K562 (cell line): ENCODE data around the gene GATB. TPM values are rescaled to one million over a fixed set of nuclear protein-coding genes. Genes with fewer than 3 reads are reported as not detected.

Experiments used
- KDM5B ChIP-seq: fragments of 200-600 bp; sonication (generic); IDR thresholded peaks from 2 replicates; pipeline ENCODE4 v1.6.1; 2012; ENCODE audit warnings: low read depth, mild to moderate bottlenecking, moderate library complexity, low read length, control low read depth, inconsistent platforms; ENCODE audit not compliant: insufficient replicate concordance
- PCBP2 ChIP-seq: fragments of 200-400 bp; formaldehyde crosslinking; IDR thresholded peaks from 2 replicates; pipeline ENCODE4 v1.6.1; 2018; ENCODE audit warnings: low read length, low read depth, mild to moderate bottlenecking, moderate library complexity; ENCODE audit not compliant: poor library complexity, severe bottlenecking
- POLR2AphosphoS5 ChIP-seq: IDR thresholded peaks from 2 replicates; pipeline ENCODE4 v1.6.1; 2011; ENCODE audit warnings: mild to moderate bottlenecking, low read depth, low read length, moderate library complexity; ENCODE audit not compliant: control insufficient read depth, insufficient read depth
- TBP ChIP-seq: optimal IDR thresholded peaks from 2 replicates; pipeline ENCODE3; 2011; ENCODE audit warnings: low read depth, low read length, improper control_type of control experiment
- TCF7L2 ChIP-seq: fragments of 150-350 bp; IDR thresholded peaks from 2 replicates; pipeline ENCODE4 v1.6.1; 2016; ENCODE audit warnings: low read depth, mild to moderate bottlenecking, low read length, moderate library complexity
- polyA plus RNA-seq, 8 experiments: library from polyadenylated mRNA; depleted of rRNA in 4 of 8; stranded (reverse) in 5 of 8; unstranded in 3 of 8; fragments of >200 nt; fragmentation: Nextera tagmentation in 2 of 8; fragmentation: Illumina TruSeq in 1 of 8; extraction: Ambion mirVana in 2 of 8; extraction: Trizol in 1 of 8; gene quantifications; 2 replicates each; pipeline versions ENCODE4 v1.2.1 to v1.2.3, GENCODE V29; 2011 to 2014; ENCODE audit warnings: inconsistent platforms in 1 of 8, missing spikeins in 1 of 8
- total RNA-seq, 7 experiments: library from RNA; depleted of rRNA in 6 of 7; stranded (reverse); fragments of >200 nt in 6 of 7; fragmentation: Illumina TruSeq in 2 of 7; extraction: Trizol in 2 of 7; gene quantifications; 2 replicates each; pipeline versions ENCODE4 v1.2.1 to v1.2.3, GENCODE V29; 2011 to 2021; ENCODE audit warnings: low replicate concordance in 1 of 7
- TF ChIP-seq, protein P1 (sequence below), 2 experiments: fragments of 450-650 bp; formaldehyde crosslinking in 1 of 2; IDR thresholded peaks; 2 replicates each; pipeline versions ENCODE4 v1.4.0 to v1.6.1; 2014 to 2020; ENCODE audit warnings: mild to moderate bottlenecking in 2 of 2, borderline replicate concordance in 1 of 2, low read depth in 1 of 2
- TF ChIP-seq, protein P2 (sequence below), 2 experiments: fragments of 450-650 bp in 1 of 2; sonication (generic) in 1 of 2; formaldehyde crosslinking in 1 of 2; IDR thresholded peaks; 2 replicates each; pipeline versions ENCODE4 v1.7.1 to v1.9.0; 2016 to 2022; ENCODE audit warnings: inconsistent platforms in 1 of 2, mild to moderate bottlenecking in 1 of 2, missing genetic modification reagents in 1 of 2

Gene GATB
- total and polyA plus RNA-seq, 9 of the 15 experiments (the other 6 are each of a cell fraction or from before 2014, with no cell fraction given) = 15.3 to 31.8 (median 26.2) TPM

DNA sequence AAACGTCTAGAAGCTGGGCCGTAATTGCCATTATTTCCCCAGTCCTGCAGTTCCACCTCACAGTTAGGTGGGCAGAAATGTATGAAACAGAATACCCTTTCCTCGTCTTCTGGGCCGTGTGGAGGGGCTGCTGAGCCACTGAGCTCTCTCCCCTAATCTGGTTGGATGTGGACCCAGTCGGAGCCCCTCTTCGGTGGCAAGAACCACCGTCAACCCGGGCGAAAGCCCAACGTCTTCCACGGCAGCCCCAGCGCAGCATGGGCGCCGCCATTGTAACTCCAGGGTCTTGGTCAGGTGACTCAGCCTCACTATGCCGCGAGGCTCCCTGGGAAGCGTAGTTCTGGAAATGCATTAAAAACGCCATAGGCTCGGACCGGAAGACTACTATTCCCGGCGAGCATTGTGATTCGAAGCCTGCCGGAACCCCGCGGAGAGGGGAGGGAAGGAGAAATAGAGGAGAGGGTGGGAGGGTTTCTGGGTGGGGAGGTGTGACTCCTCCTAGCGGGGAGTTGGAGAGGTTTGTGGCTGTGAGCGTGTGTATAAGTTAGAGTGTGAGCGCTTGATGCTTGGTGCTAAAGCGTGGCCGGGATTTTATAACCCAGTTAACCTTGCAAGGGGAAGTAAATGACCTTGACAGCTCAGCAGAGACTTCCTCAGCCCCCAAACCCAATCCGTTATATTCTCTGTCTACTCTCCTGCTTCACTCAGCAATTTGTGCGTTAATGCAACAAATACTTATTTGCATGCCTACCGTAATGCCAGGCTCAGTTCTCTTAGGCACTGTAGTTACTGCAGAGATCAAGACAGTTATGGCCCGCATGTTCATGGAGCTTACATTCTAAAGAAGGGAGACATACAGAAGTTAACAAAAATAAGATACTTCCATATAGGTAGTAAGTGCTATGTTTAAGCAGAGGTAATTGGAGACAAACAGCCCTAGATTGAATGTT lies at the start of gene GATB (continued):
- no peak for TF ChIP-seq PCBP2
- TF ChIP-seq, protein P1, sequence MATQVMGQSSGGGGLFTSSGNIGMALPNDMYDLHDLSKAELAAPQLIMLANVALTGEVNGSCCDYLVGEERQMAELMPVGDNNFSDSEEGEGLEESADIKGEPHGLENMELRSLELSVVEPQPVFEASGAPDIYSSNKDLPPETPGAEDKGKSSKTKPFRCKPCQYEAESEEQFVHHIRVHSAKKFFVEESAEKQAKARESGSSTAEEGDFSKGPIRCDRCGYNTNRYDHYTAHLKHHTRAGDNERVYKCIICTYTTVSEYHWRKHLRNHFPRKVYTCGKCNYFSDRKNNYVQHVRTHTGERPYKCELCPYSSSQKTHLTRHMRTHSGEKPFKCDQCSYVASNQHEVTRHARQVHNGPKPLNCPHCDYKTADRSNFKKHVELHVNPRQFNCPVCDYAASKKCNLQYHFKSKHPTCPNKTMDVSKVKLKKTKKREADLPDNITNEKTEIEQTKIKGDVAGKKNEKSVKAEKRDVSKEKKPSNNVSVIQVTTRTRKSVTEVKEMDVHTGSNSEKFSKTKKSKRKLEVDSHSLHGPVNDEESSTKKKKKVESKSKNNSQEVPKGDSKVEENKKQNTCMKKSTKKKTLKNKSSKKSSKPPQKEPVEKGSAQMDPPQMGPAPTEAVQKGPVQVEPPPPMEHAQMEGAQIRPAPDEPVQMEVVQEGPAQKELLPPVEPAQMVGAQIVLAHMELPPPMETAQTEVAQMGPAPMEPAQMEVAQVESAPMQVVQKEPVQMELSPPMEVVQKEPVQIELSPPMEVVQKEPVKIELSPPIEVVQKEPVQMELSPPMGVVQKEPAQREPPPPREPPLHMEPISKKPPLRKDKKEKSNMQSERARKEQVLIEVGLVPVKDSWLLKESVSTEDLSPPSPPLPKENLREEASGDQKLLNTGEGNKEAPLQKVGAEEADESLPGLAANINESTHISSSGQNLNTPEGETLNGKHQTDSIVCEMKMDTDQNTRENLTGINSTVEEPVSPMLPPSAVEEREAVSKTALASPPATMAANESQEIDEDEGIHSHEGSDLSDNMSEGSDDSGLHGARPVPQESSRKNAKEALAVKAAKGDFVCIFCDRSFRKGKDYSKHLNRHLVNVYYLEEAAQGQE (IDR thresholded peaks at IDR 0.05; ENCODE audit: borderline replicate concordance) = peak; percentile 59
- TF ChIP-seq, protein P1 (CRISPR knock-in tag; IDR thresholded peaks at IDR 0.05; ENCODE audit: low read depth) = no peak
- peak; percentile 22; the same call in 1 of the 2 replicates for TF ChIP-seq TCF7L2
- TF ChIP-seq, protein P2, sequence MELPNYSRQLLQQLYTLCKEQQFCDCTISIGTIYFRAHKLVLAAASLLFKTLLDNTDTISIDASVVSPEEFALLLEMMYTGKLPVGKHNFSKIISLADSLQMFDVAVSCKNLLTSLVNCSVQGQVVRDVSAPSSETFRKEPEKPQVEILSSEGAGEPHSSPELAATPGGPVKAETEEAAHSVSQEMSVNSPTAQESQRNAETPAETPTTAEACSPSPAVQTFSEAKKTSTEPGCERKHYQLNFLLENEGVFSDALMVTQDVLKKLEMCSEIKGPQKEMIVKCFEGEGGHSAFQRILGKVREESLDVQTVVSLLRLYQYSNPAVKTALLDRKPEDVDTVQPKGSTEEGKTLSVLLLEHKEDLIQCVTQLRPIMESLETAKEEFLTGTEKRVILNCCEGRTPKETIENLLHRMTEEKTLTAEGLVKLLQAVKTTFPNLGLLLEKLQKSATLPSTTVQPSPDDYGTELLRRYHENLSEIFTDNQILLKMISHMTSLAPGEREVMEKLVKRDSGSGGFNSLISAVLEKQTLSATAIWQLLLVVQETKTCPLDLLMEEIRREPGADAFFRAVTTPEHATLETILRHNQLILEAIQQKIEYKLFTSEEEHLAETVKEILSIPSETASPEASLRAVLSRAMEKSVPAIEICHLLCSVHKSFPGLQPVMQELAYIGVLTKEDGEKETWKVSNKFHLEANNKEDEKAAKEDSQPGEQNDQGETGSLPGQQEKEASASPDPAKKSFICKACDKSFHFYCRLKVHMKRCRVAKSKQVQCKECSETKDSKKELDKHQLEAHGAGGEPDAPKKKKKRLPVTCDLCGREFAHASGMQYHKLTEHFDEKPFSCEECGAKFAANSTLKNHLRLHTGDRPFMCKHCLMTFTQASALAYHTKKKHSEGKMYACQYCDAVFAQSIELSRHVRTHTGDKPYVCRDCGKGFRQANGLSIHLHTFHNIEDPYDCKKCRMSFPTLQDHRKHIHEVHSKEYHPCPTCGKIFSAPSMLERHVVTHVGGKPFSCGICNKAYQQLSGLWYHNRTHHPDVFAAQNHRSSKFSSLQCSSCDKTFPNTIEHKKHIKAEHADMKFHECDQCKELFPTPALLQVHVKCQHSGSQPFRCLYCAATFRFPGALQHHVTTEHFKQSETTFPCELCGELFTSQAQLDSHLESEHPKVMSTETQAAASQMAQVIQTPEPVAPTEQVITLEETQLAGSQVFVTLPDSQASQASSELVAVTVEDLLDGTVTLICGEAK (IDR thresholded peaks at IDR 0.05) = peak; percentile 94
- TF ChIP-seq, protein P2 (CRISPR knock-in tag; IDR thresholded peaks at IDR 0.05) = no peak
- peak; percentile 77 for TF ChIP-seq KDM5B
- peak; percentile 76 for TF ChIP-seq POLR2AphosphoS5
- TF ChIP-seq TBP = peak; percentile 95
